HG03103 (cell line): Measurements from ENCODE around the gene TMEM236.
"Not testable (repeated sequence)": the region's sequence is repeated elsewhere in the genome, so short reads cannot be mapped to it uniquely, and the experiment has no call there.

Experiments
- ATAC-seq: cut with Tn5 transposase; IDR thresholded peaks from one replicate; pipeline ENCODE4 v1.9.1; 2021; ENCODE audit warnings: low read depth; ENCODE audit not compliant: unreplicated experiment

The TMEM236 gene, protein sequence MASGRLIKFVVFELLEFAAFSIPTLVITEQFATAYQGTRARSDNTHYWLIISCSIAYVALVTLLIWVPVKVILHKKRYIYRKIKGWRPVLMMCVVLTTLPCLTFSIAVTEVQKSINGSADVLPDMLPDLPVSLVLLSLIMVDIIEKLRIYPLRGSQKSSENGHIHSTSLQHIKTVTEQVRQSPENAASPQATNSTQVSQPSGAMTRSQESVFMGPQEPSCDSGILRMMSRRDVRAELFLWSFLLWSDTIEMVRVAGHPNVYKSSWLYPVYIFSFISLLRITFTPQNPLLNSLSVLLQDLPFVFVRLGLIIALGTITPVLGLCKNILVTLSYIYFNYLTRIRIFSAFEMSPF

GRCh38 chr10:17751781-17752445, at the start of gene TMEM236:
Gene TMEM236 (plus strand): TSS chr10:17752201. CDS start chr10:17752296, 95 bp downstream.
- ATAC-seq, result no peak

GRCh38 chr10:17703706-17704105, 48.3 kb upstream of the TMEM236 start:
- ATAC-seq, result no peak

- no peak for ATAC-seq
Observed at GRCh38 chr10:17708821-17709220, 43.2 kb upstream of the TMEM236 start.

GRCh38 chr10:17709492-17709891, 42.5 kb upstream of the TMEM236 start:
- no peak for ATAC-seq

DNA sequence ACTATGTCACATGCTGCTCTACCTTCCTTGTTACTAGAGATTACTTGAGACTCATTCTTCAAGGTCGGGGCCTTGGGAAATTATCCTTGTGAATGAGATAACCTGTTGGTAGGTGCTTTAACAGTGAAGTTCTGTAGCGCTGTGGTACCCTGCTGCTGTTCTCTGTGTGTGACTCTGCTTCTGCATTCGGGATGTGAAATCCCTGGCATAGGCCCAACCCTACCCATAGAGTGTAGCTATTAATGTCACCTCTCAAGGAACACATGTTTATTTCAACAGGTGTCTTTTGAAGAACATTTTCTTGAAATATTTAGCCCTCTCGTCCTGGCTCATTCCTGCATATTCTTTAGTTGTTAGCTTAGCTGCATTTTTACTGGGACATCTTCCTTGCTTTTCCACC, 41.8 kb upstream of the TMEM236 start:
- no peak for ATAC-seq

DNA sequence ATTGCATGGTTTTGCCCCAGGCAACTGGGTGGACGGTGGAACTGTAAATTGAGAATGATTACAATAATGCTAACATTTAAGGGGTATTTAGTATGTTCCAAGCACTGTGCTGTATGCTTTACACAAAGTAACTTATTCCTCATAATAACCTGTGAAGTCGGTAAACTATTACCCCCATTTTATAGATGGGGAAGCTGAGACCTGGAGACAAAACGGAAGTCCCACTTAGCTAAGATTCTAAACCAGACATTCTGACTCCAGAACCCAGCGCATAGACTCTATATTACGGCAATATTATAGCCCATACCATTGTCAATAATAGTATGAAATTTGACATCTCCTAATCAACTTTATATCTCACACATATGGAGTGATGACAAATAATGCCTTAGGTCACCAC, 39.9 kb upstream of the TMEM236 start:
- ATAC-seq, result no peak

- no peak for ATAC-seq
Observed at GRCh38 chr10:17712717-17713471, 39.1 kb upstream of the TMEM236 start.

- no peak for ATAC-seq
Observed at GRCh38 chr10:17713758-17714157, 38.2 kb upstream of the TMEM236 start.

DNA sequence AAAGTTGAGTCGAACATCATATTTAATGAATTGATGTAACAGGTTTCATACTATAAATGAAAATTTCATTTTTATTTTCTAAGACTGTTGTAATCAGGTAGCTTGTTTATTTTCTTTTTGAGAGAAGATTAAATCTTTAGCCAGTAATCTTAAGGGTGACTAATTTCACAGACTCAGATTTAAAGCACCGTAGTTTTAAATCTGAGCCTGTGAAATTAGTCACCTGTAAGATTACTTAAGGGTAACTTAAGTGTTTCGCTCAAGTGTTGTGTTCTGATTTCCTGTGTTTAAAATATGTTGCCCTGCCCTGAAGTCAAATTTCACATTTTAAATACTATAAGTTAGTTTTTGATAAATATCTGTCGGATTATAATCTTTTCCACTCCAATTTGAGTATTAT, 35.8 kb upstream of the TMEM236 start:
- no peak for ATAC-seq

GRCh38 chr10:17722317-17723014, 29.5 kb upstream of the TMEM236 start:
- not testable (repeated sequence) for ATAC-seq

DNA sequence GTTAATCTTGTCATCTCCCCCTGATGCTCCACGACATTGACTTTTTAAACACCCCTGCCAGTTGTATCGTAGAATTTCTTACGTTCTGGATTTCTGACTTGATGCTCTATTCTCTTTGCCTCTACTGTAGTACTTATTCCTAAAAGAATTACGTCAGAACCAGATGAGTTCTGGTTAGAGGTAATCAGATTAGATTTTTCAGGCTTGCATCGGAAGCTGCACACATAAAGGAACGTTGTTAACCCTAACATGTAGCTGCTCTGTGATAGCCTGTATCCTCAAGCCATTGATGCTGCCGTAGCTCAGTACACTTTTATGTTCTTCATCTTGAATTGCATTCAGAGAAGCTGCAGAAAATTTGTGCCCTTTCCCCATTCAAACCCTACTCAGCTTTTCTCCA, 26.3 kb upstream of the TMEM236 start:
- no peak for ATAC-seq

- no peak for ATAC-seq
Observed at GRCh38 chr10:17729630-17730029, 22.4 kb upstream of the TMEM236 start.

DNA sequence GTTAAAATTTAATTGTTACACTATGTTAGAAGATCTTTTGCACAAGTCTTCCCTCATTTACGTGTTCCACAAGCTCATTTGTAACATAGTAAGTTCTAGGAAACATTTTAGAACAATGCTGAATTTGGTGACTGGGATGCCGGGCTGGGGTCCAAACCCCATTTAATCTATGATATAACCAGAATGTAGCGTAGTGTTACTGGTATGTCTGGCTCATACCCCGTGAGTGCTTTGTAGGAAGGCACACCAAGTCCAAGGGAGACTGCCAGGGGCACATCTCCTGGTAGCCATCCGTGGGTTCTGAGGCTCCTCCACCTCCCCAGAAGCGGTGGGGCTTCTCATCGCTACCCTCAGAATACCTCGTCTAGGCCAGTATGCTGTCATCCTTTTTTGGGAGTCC, 21.3 kb upstream of the TMEM236 start:
- ATAC-seq, result no peak

- no peak for ATAC-seq
Observed at GRCh38 chr10:17731331-17732020, 20.5 kb upstream of the TMEM236 start.

GRCh38 chr10:17733620-17734019, 18.4 kb upstream of the TMEM236 start:
- no peak for ATAC-seq

DNA sequence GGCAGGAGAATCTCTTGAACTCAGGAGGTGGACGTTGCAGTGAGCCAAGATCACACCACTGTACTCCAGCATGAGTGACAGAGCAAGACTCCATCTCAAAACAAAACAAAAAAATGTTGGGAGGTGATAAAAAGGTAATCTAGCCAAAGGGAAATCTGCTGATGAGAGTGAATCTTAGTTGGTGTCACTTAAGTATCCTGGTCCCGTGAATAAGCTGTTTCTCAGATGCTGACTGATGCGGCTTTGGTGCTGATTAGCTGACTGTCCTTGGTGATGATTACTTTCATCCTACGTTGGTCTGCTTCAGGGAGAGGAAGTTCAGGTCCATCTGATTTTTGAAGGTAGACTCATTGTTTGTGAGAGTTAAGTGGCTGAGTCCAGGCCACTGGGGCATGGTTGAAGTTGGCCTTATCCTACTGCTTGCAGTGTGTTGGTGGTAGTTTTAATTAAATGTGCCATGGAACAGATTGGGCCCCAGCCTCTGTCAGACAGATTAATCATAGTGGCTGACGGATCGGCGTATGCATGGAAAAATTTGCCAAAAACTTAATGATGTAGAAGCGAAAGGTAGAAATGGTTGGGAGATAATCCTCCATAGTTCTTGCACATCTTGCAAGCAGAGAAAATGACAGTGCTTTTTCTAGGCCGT, 17.4 kb upstream of the TMEM236 start:
- no peak for ATAC-seq

- ATAC-seq, result no peak
Observed at GRCh38 chr10:17735166-17735941, 16.6 kb upstream of the TMEM236 start.

DNA sequence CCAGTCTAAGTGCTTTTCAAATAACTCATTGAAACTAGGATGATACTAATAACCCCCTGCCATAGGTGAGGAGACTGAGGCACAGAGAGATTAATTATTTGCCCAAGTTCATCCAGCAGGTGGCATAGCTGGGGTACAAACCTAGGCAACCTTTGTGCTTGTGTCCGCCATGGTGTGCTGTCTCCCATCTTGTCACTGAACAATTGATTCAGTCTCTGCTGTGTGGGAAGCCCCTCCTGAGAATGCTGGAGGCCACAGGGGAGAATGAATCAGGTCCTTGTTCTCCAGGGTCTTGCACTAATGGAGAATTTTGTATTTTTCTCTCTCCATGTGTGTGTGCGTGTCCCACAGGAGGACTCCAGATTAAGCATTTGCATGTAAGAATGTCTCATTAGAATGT, 15.8 kb upstream of the TMEM236 start:
- ATAC-seq, result no peak
